ENCODE measurements around the gene TINAGL1.

The TINAGL1 gene

DNA sequence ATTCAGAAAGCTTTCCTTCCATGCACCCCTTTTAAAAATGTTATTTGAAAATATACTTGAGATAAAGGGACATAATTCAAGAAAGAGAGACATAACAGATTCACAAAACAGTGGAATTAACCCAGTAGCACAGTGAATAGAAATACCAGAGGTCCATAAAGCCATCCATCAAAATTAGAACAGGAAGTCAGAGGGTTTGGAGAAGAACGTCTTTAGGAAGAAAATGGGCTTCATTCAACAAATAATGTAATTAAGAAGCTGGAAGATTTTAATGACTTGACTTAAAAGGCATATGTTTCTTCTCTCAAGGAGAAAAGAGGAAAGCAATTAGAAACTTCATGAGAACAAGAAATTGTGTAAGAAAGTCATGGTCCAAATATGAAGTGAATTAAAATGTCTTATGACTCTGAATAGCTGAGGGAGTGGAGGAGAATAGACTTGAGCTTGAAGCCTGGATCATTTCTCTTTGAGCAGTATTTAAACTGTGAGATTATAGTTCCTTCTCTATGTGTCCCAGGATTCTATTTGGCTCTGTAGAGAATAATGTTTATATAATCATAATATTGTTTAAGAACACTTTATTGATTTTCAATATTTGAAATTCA lies 33.3 kb downstream of the TINAGL1 start:
- no peak for DNase-seq

- DNase-seq, result no peak
Observed at GRCh38 chr1:31614414-31615005, 38.2 kb downstream of the TINAGL1 start.

GRCh38 chr1:31615414-31615813 lies 39.1 kb downstream of the TINAGL1 start:
- no peak for DNase-seq

GRCh38 chr1:31615939-31616338 lies 39.6 kb downstream of the TINAGL1 start:
- no peak for DNase-seq

DNA sequence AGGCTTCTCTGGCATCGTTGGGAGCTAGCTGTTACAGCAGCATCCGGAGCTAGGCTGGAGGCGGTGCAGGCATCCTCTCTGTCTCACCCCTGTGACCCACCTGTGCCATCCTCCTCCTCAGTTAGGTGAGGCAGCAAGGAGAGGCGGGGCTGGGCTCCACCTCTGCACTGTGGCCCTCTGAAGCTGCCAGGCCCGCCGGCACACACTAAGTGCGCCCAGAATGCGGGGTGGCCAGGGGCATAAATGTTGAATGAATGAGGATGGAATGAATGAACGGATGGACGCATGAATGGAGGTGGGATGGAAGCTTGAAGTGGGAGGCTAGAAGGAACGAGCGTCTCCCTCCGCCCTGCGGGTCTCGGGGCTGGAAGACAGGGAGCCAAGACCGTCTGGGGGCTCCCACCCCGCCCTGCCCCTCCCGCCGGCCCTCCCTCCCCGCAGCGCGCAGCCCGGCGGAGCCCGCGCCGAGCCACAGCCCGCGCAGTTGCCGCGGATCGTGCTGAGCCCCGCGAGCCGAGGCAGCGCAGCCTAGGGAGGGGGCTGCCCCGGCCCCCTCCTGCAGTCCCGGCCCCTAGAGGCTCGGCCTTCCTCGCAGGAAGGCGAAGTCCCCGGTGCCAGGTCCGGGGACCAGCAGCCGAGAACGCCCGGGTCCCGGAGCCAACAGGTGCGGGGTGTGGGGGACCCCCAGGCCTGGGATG lies 41.1 kb downstream of the TINAGL1 start, which contains the start of gene HCRTR1:
HCRTR1 (plus strand) TSS at position 472 of the 698 bp plus-strand sequence. CDS start 1,504 bp downstream, outside the sequence.
- DNase-seq, result no peak

DNA sequence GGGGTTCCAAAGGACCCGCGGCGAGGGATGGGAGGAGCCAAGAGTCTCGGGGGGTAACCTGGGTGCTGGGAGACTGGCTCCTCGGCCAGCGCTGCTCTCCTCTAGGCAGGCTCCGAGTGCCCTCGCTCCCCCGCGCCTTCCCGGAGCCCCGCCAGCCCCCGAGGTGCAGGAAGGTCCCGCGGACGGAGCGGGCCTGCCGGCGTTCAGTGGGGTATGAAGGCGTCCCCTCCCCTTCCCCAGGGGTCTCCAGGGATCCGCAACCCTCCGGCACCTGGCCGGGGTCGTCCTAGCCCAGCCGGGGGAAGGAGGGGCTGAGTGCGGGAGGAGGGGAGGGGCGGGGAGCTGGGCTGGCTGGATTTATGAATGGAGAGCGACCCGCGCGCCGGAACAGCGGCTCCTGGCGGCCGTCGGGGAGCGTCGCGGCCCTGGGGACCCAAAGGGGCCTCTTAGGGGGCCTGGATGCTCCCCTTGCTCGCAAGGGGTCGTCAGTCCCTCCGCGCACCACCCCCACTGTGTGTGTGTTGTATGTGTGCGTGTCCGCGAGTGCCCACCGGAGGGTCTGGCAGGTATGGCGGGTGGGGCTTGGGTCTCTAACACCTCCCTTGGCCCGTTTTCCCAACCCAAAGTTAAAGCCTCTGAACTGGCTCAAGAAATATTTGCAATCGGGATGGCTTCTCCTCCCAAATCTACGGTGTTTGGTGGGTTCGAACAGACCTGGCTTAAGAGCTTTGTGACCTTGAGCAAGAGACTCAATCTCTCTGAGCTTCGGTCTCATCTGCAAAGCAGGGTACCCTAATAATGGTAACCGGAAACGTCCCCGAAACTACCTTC lies 41.8 kb downstream of the TINAGL1 start:
- DNase-seq, result peak; percentile 48

DNA sequence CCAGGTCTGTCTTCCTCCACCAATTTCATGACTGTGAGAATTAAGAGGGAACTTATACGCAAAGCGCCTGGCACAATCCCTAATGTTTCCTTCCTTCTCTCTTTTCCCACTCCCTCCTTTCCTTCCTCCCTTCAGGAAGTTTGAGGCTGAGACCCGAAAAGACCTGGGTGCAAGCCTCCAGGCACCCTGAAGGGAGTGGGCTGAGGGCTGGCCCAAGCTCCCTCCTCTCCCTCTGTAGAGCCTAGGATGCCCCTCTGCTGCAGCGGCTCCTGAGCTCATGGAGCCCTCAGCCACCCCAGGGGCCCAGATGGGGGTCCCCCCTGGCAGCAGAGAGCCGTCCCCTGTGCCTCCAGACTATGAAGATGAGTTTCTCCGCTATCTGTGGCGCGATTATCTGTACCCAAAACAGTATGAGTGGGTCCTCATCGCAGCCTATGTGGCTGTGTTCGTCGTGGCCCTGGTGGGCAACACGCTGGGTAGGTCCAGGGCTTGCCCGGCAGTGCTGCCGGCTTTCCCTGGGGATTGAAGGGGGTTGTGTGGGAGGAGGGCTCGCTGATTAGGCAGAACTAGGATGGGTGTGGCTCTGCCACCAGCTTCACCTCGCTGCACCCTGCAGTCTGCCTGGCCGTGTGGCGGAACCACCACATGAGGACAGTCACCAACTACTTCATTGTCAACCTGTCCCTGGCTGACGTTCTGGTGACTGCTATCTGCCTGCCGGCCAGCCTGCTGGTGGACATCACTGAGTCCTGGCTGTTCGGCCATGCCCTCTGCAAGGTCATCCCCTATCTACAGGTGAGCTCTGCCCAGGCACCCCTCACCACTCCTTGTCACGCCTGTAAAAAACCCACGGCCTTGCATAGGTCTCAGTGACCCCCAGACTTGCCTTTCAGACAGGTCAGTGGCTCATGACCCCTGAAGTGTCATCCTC lies 42.9 kb downstream of the TINAGL1 start:
- no peak for DNase-seq

GRCh38 chr1:31620631-31621497 lies 44.5 kb downstream of the TINAGL1 start:
- no peak for DNase-seq

- DNase-seq, result no peak
Observed at GRCh38 chr1:31621498-31621820, 45.1 kb downstream of the TINAGL1 start.

GRCh38 chr1:31621847-31622730 lies 45.8 kb downstream of the TINAGL1 start:
- no peak for DNase-seq

GRCh38 chr1:31623365-31623764 lies 47.0 kb downstream of the TINAGL1 start:
- no peak for DNase-seq

DNA sequence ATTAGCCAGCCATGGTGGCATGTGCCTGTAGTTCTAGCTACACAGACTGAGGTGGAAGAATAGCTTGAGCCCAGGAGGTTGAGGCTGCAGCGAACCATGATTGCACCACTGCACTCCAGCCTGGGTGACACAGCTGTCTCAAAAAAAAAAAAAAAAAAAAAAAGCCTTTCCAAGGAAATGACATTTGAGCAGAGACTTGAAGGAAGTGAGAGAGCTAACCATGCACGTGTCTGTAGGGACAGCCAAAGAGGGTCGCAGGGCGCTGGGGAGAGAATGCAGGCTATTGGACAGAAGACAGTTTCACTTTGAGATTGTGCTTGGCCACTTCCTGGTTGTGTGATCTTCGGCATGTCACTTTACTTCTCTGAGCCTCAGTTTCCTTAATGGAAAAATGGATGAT lies 48.0 kb downstream of the TINAGL1 start:
- DNase-seq, result no peak

GRCh38 chr1:31624731-31625514 lies 48.6 kb downstream of the TINAGL1 start:
- no peak for DNase-seq

GRCh38 chr1:31625561-31626222 lies 49.4 kb downstream of the TINAGL1 start:
- DNase-seq, result no peak

DNA sequence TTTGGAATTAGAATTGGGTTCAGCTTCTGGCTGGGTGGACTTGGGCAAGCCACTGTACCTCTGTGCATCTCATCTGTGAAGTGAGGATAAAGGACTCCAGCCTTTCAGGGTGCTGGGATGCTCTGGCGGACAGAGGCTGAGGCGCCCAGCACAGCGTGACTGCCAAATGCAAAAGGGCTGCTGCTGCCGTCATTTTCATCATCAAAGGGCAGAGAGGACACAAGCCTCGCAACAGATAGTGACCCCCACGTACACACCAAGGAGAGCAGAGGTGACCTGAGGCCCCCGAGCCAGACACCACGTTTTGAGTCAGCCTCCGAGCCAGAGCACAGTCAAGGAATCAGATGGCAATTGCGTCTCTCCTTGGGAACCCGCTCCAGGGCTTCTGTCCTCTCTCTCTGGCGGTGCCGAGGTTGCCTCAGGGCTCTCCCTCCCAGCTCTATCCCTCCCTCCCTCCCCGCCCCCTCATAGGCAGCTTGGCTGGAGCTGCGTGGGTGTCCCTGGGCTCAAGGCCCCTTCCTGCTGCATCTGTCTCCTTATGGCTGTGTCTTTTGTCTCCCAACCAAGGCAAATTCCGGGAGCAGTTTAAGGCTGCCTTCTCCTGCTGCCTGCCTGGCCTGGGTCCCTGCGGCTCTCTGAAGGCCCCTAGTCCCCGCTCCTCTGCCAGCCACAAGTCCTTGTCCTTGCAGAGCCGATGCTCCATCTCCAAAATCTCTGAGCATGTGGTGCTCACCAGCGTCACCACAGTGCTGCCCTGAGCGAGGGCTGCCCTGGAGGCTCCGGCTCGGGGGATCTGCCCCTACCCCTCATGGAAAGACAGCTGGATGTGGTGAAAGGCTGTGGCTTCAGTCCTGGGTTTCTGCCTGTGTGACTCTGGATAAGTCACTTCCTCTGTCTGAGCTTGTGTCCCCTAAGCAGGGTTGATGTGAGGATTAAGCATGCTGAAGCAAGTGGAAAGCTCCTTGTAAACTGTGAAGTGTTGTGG lies 50.2 kb downstream of the TINAGL1 start:
- no peak for DNase-seq

- no peak for DNase-seq
Observed at GRCh38 chr1:31627301-31627929, 51.1 kb downstream of the TINAGL1 start.

- no peak for DNase-seq
Observed at GRCh38 chr1:31627930-31628559, 51.7 kb downstream of the TINAGL1 start.

All from stimulated activated CD4-positive, alpha-beta T cell treated with anti-CD3 and anti-CD28 coated beads, Interleukin-12 subunit alpha, Interleukin-12 subunit beta, amount 100 ng/mL, for 4 hours (primary cell).